HL-60 (cell line): ENCODE measurements around the gene AAMDC.

Experiments
- DNase-seq, 2 experiments: peaks; one replicate each; pipeline ENCODE4 v3.0.0-alpha.2; 2010 to 2020; ENCODE audit warnings: low read depth in 1 of 2, low spot score in 1 of 2
- H3K27ac ChIP-seq: fragments of 250-450 bp; sonication (Bioruptor Pico); replicated peaks from 2 replicates; pipeline ENCODE4 v1.5.1; 2020; ENCODE audit warnings: mild to moderate bottlenecking, moderate library complexity
- H3K27me3 ChIP-seq: fragments of 250-450 bp; sonication (Bioruptor Pico); 2 replicates; pipeline ENCODE4 v1.5.1; 2021; ENCODE audit warnings: mild to moderate bottlenecking, moderate library complexity; ENCODE audit not compliant: insufficient read depth, poor library complexity, severe bottlenecking
- H3K4me3 ChIP-seq: replicated peaks from 2 replicates; pipeline ENCODE4 v1.5.1; 2011; ENCODE audit warnings: mild to moderate bottlenecking, control low read depth, low read length; ENCODE audit not compliant: insufficient read depth
- CTCF ChIP-seq: IDR thresholded peaks from one replicate; pipeline ENCODE4 v1.5.1; 2011; ENCODE audit warnings: low read length, control low read depth, inconsistent platforms; ENCODE audit not compliant: insufficient read depth
- GABPA ChIP-seq: IDR thresholded peaks from 2 replicates; pipeline ENCODE4 v1.6.1; 2012; ENCODE audit warnings: low read depth
- POLR2AphosphoS5 ChIP-seq: IDR thresholded peaks from 2 replicates; pipeline ENCODE4 v1.6.1; 2012; ENCODE audit warnings: low read depth
- REST ChIP-seq: IDR thresholded peaks from 2 replicates; pipeline ENCODE4 v1.6.1; 2012; ENCODE audit warnings: low read depth; ENCODE audit not compliant: insufficient replicate concordance
- SPI1 ChIP-seq: IDR thresholded peaks from 2 replicates; pipeline ENCODE4 v1.6.1; 2012; ENCODE audit warnings: low read depth, mild to moderate bottlenecking, borderline replicate concordance
- long read RNA-seq: library from polyadenylated mRNA; unstranded; transcript quantifications from one replicate; pipeline ENCODE4 v2.0.0, GENCODE V29; 2020

Gene AAMDC
- long read RNA-seq, partial matches to known transcripts, result 0 of 5 reads
- long read RNA-seq, other reads (novel, unspliced or antisense), result 3 of 5 reads

- TF ChIP-seq GABPA, result 0 out of 2 replicates have a peak, but pooled peaks have one; percentile 44
- TF ChIP-seq SPI1, result no peak
- peak; percentile 56 for TF ChIP-seq CTCF
- peak; percentile 68 for TF ChIP-seq REST
- no peak; the same call in 1 of the 2 replicates for TF ChIP-seq POLR2AphosphoS5
- DNase-seq, result peak; percentile 93 to 98
- Histone ChIP-seq H3K4me3 (peak within 1 kb of the TSS; percentile 97), H3K27me3 (no peaks in the 10 kb centered on the region), H3K27ac (peak within 1 kb of the TSS; percentile 93)
These were observed at the start of gene AAMDC, which contains the start of gene RSF1 for GRCh38 chr11:77820565-77821348. AAMDC (plus strand) TSS chr11:77821144; CDS start chr11:77842497, 21,353 bp downstream. RSF1 (minus strand) TSS chr11:77820722; CDS start chr11:77820714, 8 bp downstream.

DNA sequence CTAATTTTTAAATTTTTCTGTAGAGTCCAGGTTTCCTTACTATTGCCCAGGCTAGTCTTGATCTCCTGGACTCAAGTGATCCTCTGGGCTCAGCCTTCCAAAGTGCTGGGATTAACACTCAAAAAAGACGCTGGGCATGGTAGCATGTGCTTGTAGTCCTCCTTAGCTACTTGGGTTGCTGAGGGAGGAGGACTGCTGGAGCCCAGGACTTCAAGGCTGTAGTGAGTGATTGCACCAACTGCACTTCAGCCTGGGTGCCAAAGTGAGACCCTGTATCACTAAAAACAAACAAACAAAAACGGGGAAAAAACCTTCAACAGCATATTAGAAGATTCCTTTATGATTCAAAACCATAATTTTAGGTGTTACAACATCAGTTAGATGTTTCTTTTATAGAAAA lies 45.0 kb upstream of the AAMDC start:
- TF ChIP-seq POLR2AphosphoS5 (no peak), SPI1 (no peak), GABPA (no peak), REST (no peak), CTCF (no peak)
- DNase-seq, result no peak
- H3K27me3 ChIP-seq, result no peaks in the 10 kb centered on the region
- H3K4me3 ChIP-seq, result no peak overlapping the region
- no peak overlapping the region for H3K27ac ChIP-seq

DNA sequence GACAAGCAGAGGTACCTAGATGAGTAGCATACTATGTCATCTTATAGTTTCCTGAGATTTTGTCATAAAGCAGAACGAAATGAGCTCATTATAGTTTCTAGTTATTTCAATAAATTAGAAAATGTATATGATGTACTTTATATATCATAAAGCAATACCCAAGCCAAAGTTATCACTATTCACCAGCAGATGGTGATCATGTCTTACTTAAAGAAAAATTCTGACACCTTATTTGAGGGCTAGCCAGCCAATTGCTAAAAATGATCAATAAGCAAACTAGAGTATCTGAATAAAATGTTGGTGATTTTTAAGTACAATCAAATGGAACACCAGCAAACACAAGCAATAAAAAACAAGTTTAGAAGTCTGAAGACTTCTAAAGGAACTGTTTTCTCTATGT lies 44.5 kb upstream of the AAMDC start:
- Histone ChIP-seq H3K4me3 (no peak overlapping the region), H3K27ac (no peak overlapping the region), H3K27me3 (no peaks in the 10 kb centered on the region)
- no peak for DNase-seq
- TF ChIP-seq REST, result no peak
- no peak for TF ChIP-seq CTCF
- TF ChIP-seq POLR2AphosphoS5, result no peak
